ENCODE data around the gene CDSN.
"Not testable (repeated sequence)": the region's sequence is repeated elsewhere in the genome, so short reads cannot be mapped to it uniquely, and the experiment has no call there.

CDSN gene, protein sequence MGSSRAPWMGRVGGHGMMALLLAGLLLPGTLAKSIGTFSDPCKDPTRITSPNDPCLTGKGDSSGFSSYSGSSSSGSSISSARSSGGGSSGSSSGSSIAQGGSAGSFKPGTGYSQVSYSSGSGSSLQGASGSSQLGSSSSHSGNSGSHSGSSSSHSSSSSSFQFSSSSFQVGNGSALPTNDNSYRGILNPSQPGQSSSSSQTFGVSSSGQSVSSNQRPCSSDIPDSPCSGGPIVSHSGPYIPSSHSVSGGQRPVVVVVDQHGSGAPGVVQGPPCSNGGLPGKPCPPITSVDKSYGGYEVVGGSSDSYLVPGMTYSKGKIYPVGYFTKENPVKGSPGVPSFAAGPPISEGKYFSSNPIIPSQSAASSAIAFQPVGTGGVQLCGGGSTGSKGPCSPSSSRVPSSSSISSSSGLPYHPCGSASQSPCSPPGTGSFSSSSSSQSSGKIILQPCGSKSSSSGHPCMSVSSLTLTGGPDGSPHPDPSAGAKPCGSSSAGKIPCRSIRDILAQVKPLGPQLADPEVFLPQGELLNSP

DNA sequence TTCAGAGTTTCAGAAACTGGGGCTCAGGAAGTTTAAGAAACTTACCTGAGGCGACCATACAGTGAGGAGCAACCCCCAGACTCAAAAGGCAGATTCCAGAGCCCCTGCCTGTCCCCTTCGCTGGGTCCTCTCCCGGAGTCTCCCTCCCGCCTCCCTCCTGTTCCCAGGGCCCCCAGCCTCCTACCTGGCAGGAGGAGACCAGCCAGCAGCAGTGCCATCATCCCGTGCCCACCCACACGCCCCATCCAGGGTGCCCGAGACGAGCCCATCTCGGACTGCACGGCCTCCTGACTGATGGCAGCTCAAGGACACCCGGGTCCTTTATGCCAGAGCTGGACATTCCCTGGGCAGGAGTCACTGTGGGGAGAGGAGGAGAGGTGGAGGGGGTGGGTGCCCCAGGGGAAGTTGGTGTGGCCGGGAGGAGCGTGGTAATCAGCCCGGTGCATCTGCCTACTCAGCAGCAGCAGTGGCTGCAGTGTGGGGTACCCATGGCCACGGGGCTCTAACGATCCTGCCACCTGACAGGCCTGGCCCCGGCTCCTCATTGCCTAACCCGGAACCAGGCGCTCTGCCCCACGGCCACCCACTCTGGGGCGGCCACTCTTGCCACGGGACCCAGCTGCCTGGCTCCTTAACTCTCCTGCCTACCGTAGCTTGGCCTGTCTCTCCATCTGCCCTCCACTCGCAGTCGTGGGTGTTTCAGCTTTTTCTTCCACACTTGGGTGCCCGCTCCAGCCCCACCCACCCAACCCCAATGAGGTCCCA is at the start of gene CDSN:
Gene CDSN, minus strand, starts transcription at position 296 of the 765 bp plus-strand sequence. Its CDS starts 27 bp downstream, at position 269.
- DNase-seq (ENCODE audit: low read depth), result no peak

DNA sequence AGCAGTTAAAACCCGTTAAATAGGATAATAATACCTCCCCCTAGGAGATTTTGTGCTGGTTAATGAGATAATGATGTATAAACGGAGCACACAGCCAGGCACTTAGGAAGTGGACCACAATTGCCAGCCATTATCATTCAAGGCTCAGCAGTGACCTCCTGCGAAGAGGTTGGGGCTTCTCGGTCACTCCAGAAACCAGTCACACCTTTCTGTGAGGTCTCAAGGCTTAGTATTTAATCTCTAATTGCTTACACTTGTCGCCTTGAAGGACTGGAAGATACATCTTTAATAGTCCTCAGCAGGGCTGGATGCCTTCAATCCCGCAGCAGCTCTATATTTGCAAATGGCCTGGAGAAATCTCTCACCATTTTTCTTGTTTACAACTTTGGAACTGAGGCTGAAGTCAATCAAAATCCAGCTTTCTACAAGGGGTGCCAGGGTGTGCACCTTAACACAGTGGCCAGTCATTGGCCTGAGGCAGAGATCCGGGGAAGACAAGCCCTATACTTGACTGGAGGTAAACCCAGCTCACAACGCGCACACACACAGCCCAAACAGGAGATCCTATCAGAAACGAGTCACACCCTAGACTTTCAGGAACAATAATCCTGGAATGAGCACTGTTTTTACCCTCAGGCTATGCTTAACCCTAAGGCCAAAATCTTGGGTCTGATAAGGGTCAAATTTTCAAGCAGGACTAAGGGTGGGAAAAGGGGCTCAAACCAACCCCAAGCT is 49.0 kb upstream of the CDSN start:
- DNase-seq (ENCODE audit: low read depth), result no peak

DNA sequence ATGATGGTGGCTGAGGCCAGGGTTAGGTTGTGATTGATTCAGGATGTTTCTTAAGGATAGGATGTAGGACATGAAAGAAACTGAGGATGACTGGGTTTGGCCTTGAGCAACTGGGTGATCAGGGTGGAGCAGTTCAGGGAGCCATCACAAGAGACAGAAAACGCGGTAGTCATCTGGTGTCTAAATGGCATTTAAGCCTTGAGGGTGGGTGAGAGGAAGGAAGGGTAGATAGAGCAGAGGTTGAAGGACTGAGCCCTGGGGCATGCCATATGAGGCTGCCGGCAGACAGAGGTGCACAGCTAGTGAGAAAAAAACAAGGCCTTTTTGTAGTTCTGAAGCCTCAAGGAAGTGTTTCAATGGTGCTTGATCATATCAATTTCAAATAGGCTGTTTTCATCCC is 48.4 kb upstream of the CDSN start:
- no peak for DNase-seq (ENCODE audit: low read depth)

DNA sequence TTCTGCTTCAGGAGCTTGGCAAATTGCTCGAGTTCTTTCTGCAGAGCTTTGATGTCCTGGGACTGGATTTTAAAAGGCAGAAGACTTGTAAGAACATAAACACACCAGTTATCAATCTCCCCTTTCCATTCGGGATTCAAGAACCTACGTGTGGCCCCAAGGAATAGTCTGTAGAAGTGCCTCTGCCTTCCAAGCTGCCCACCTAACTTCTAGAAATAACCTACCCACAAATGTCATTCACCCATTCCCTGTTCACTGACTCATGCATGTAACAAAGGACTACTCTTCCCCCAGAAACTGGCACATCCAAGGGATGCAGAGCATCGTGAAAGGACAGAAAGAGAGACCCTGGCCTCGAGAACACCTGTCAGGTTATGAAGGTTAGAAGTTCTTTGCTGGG is 45.7 kb upstream of the CDSN start:
- DNase-seq (ENCODE audit: low read depth), result no peak

DNA sequence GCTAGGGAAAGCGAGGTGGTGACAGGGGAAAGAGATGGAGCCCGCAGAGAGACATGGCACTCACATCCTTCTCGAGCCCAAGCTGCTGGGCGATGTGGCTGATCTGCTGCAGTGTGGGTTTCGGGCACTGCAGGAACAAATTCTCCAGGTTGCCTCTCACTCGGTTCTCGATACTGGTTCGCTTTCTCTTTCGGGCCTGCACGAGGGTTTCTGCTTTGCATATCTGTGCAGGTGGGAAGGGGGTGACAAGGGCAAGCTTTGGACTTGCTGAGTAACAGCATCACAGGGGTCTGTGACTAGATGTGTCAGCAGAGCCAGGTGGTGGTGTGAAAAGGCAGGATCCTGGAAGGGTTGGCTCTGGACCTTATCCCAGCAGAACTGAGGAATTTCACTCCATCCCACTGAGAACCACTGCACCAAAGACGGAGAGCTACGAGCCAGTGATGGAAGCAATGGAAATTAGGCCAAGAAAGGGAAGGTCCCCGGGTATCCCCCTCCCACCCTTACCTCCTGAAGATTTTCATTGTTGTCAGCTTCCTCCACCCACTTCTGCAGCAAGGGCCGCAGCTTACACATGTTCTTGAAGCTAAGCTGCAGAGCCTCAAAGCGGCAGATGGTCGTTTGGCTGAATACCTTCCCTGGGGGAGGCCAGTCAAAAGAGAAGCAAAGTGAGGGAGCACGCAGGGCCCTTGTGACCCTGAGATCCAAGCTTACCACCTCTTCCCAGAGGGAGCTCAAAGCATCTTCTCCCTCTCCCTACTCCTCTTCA is 45.0 kb upstream of the CDSN start:
- not testable (repeated sequence) for DNase-seq (ENCODE audit: low read depth)

DNA sequence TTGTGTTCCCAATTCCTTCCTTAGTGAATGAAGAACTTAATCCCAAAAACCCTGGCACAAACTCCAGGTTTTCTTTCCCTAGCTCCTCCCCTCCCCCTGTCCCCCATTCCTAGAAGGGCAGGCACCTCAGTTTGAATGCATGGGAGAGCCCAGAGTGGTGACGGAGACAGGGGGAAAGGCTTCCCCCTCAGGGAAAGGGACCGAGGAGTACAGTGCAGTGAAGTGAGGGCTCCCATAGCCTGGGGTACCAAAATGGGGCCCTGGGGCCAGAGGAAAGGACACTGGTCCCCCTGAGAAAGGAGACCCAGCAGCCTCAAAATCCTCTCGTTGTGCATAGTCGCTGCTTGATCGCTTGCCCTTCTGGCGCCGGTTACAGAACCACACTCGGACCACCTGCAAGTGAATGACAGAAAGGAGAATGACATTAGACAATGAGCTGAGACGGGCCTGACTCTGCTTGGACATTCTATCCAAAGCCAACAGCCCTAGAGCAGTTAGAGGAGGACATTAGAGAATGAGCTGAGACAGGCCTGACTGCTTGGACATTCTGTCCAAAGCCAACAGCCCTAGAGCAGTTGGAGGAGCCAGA is 44.3 kb upstream of the CDSN start:
- DNase-seq (ENCODE audit: low read depth), result not testable (repeated sequence)

DNA sequence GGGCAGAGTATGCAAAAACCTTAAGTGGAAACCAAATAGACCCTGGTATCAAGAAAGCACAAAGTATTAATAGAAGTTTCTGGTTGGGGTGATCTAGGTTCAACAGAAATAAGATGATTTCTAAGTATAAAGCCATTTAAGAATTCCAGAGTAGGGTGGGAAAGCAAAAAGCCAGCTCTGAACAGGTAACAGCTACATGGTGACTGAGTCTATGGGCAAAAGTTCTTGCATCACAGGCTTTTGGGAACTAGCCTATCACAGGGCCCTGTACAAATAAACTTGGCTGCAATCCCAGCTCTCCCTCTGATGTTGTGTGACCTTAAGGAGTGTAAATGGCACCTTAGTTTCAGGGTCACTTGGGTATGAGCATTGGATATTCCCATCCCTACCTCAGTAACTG is 43.7 kb upstream of the CDSN start:
- no peak for DNase-seq (ENCODE audit: low read depth)

DNA sequence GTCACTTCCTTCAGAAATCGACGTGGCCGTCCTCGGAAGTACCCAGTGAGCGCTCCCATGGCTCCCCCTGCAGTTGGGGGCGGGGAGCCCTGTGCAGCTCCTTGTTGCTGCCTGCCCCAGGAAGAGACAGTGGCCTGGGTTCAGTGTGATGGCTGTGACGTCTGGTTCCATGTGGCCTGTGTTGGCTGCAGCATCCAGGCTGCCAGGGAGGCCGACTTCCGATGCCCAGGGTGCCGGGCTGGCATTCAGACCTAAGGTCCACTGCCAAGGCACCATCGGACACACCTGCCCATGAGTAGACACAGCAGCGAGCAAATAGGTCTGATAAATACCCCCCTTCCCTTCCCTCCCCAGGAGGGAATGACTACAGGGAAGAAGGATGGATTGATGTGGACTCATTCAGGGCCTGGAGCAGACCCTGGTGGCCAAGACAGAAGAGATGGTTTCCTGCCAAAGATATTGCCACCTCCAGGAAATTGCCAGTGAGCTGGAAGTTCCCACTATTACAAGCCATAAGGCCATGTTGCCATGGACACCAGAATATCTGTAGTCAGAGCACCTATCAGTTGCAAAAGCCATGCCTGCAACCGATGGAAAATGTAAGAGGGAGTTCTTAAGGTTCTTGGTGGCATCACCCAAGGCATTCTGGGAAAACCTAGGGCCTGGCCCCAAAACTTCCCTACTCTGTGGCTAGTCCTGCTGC is 42.4 kb upstream of the CDSN start:
- DNase-seq (ENCODE audit: low read depth), result no peak

DNA sequence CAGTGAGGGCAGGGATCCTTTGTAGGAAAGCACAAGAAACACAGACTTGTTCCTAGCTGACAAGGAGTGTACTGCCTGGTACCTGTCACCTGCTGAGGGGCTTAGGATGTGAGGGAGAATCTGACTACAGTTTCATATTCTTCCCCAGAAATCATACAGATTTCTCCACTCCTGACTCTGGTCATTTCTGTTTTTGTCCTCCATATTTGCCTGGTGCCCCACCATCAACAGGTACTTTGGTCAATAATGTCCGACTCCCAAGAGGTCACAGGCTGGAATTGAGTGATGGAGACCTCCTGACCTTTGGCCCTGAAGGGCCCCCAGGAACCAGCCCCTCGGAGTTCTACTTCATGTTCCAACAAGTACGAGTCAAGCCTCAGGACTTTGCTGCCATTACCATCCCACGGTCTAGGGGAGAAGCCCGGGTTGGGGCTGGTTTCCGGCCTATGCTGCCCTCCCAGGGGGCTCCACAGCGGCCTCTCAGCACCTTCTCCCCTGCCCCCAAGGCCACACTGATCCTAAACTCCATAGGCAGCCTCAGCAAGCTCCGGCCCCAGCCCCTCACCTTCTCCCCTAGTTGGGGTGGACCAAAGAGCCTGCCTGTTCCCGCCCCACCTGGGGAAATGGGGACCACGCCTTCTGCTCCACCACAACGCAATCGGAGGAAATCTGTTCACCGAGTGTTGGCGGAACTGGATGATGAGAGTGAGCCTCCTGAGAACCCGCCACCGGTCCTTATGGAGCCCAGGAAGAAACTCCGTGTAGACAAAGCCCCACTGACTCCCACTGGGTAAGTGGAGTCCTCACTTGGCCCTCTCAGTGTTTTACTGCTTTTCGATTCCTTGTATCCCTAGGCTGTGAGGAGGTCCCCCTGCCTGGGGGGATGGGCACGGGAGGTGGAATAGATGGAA is 41.2 kb upstream of the CDSN start:
- no peak for DNase-seq (ENCODE audit: low read depth)

DNA sequence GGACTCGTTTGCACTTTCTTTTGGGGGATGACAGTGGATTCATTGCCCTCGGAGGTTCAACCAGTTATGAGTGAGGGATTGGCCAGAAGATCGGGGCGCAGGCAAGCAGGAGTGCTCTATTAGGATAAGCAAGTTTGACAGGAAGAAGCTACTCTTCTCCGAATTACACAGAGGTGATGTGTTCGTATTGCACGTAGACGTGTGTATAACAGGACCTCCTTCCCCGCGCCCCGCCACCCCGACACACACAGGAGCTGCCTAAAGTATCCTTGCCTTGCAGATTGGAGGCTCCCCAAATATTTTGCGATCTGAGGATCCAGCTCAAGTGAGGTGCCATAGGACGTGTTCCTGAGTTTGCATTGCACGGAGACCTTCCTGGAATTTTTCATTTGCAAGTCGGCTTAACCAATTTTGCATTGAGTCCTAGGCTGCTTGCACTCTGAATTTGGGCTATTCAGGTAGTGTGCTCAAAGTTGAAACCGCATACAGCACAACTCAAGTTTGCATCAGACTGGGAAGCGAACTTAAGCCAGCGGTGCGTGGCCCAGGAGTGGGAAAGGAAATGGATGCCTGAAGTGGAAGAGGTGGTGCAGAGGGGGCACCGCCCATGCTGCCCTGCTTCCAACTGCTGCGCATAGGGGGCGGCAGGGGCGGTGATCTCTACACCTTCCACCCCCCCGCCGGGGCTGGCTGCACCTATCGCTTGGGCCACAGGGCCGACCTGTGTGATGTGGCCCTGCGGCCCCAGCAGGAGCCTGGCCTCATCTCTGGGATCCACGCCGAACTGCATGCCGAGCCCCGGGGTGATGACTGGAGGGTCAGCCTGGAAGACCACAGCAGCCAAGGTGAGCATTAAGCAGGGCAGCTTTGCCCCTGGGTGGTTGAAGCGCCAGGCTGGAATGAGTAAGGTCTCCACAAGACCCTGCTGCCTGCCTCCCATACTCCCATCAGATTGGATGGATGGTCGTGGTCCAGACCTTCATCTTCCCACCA is 38.9 kb upstream of the CDSN start:
- no peak for DNase-seq (ENCODE audit: low read depth)

DNA sequence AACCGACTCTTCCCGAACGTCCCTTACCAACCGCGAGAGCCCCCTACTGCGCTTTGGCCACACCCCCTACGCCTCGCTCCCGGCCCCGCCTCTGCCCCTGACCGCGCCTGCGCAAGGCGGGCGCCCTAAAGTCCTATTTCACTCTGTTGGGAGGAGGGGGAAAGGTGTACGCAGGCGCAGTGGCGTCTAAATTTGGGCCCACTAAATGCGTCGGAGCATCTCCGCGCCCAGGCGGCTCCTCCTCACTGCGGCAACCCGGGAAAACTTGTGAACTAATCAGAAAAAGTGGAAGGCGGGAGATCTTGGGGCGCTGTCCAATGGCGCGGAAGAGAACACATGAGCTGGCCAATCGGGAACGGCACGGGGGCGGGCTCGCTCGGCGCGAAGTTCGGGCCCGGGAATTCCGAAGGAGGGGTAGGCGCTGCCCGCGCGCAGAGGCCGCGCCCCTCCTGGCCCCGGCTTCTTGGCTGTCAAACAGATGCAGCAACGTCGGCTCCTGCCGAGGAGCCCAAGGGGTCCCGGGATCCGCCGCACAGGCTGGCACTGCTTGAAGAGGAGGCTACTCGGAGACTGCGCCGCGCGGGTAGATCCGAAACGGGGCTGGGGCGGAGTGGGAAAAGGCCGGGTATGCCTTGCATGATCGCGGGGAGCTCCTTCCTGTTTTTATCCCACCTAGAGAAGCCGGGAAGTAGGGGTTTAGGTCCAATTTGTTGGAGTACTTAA is 38.1 kb upstream of the CDSN start, which contains the start of gene TCF19:
Gene TCF19, plus strand, starts transcription at position 450 of the 723 bp plus-strand sequence. CDS start 881 bp downstream, outside the sequence.
- peak; percentile 99 for DNase-seq (ENCODE audit: low read depth)

DNA sequence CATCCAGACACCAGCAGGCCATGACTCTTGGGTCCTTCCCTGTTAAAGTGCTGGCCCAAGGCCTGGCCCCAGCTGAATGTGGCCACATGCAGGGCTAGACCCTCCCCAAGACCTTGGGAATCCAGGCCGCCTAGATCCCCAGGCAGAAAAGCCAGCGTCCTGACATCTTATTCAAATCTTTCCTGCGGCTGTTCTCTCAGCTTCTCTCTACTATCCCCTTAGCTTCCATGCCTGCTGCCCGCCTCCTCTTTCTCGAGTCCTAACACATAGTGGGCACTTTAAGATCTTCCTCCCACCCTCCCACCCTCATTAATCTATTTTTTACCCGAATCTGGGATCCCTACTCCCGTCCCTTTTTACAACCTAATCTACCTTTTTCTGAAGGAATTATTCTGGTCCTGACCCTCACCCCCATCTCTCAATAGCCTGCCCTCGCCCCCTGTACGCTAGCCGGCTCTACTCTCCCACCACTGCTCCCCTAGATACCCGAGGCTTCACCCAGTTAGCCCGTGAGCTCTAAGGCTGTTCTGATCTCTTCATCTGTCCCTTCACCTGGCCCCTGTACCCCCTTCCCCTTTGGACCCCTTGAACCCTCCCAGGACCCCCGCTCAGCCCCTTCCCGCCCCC is 37.4 kb upstream of the CDSN start, which contains the start of gene CCHCR1:
Gene CCHCR1, minus strand, starts transcription at position 290 of the 627 bp plus-strand sequence. Its CDS starts 202 bp downstream, at position 88.
- DNase-seq (ENCODE audit: low read depth), result no peak

DNA sequence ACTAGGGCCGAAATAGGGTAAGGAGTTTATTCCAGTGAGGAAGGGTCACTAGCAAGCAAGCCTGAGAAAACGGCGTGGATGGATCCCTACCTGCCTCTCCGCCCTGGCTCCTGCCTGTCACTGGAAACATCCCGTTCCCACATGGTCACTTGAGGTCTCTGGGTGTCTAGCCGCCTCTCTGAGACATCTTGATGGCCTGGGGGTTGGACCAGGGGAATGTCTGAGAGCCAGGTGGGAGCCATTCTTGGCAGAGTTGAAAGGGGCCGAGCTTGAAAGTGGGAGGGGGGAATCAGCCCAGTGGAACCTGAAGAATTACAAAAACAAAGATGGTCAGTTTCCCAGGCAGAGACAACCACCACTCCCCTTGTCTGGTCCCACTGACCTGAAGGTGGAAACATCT is 36.4 kb upstream of the CDSN start:
- no peak for DNase-seq (ENCODE audit: low read depth)

DNA sequence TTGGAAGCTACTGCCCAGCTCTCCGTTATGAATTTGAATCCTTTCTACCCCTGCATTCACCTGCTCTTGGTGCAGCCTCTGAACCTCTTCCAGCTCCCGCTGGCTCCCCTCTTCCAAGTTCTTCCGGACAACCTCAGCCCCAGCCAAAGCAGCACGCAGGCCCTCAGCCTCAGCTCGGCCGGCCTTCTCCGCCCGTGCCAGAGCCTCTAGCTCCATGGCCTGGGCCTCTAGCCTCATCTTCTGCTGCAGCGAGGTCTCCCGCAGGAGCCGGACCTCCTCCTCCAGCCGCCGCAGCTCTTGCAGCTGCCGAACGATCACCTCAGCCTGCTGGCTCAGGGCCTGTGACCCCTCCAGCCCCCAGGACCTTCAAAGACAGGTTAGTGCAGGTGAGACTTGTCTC is 34.2 kb upstream of the CDSN start:
- no peak for DNase-seq (ENCODE audit: low read depth)

DNA sequence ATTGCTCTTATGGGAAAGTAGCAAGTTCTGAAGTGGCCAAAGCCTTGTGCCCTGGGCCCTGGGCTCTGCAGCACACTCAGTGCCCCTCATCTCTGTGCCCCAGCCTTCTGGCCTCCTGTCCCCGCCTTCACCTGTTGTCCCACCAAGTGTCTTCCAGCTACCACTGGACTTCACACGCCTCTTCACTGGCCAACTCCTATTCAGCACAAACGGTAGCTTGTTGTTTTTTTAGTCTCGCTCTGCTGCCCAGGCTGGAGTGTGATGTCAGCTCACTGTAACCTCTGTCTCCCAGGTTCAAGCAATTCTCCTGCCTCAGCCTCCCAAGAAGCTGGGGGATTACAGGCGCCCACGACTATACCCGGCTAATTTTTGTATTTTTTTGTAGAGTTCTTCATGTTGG is 32.5 kb upstream of the CDSN start:
- DNase-seq (ENCODE audit: low read depth), result no peak

DNA sequence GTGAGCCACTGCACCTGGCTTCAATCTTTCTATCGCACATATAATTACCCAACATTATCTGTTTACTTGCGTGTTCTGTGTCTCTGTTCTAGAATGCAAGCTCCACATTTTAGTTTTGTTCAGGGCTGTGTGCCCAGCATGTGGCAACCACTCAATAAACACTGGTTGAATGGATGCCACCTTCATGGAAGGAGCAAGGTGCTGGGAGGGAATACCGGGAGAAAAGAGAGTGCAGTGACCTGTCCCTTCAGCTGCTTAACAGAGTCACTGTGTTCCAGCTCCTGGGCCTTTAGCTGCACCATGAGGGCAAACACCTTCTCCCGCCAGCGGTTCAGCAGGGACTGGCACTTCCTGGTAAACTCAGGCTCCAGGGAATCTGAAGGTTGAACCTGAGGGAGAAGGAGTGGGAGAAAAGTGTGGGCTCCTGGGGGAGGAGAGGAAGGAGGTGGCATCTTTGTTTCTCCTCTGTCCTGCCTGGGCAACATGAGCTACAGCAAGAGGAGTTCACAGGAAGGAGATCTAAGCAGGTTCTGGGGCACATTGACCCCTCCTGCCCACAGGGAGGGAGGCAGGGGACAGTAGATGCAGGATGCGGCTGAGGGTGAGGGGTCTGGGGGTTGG is 29.7 kb upstream of the CDSN start:
- DNase-seq (ENCODE audit: low read depth), result no peak
